Liver (tissue), 9 donors: Measurements from ENCODE around the gene ARMC2. TPM values are rescaled to one million over a fixed set of nuclear protein-coding genes. Genes with fewer than 3 reads are reported as not detected.

Experiments
- DNase-seq: peaks from one replicate; pipeline ENCODE4 v3.0.0-alpha.2; 2017; ENCODE audit warnings: low spot score
- H3K27ac ChIP-seq, 2 donors: one replicate each; pipeline ENCODE4 v1.7.0; 2013; ENCODE audit warnings: inconsistent platforms in 2 of 2, low read length in 2 of 2, control low read depth in 1 of 2, low read depth in 1 of 2, mild to moderate bottlenecking in 1 of 2
- H3K27me3 ChIP-seq, 4 donors: one replicate each; pipeline versions ENCODE4 v1.6.1 to v1.7.0; 2013; ENCODE audit warnings: low read length in 3 of 4, inconsistent platforms in 1 of 4, mild to moderate bottlenecking in 1 of 4, moderate library complexity in 1 of 4; ENCODE audit not compliant: control insufficient read depth in 4 of 4, insufficient read depth in 4 of 4
- H3K36me3 ChIP-seq, 4 donors: one replicate each; pipeline versions ENCODE4 v1.6.1 to v1.7.0; 2013; ENCODE audit warnings: low read length in 3 of 4, mild to moderate bottlenecking in 3 of 4, low read depth in 1 of 4, moderate library complexity in 1 of 4; ENCODE audit not compliant: control insufficient read depth in 4 of 4, insufficient read depth in 3 of 4
- H3K4me1 ChIP-seq, 4 donors: one replicate each; pipeline versions ENCODE4 v1.6.1 to v1.7.0; 2013; ENCODE audit warnings: low read length in 3 of 4, mild to moderate bottlenecking in 3 of 4, moderate library complexity in 1 of 4; ENCODE audit not compliant: control insufficient read depth in 4 of 4, insufficient read depth in 4 of 4
- H3K4me3 ChIP-seq, 3 donors: one replicate each; pipeline versions ENCODE4 v1.6.1 to v1.7.0; 2013; ENCODE audit warnings: low read length in 3 of 3, control low read depth in 1 of 3, low read depth in 1 of 3, mild to moderate bottlenecking in 1 of 3
- H3K9ac ChIP-seq, 2 donors: one replicate each; pipeline ENCODE4 v1.7.0; 2013; ENCODE audit warnings: low read length in 2 of 2, mild to moderate bottlenecking in 2 of 2, moderate library complexity in 2 of 2, control low read depth in 1 of 2, low read depth in 1 of 2
- H3K9me3 ChIP-seq, 4 donors: one replicate each; pipeline versions ENCODE4 v1.6.1 to v1.7.0; 2013; ENCODE audit warnings: low read length in 3 of 4; ENCODE audit not compliant: control insufficient read depth in 4 of 4
- CTCF ChIP-seq: fragments of 150-350 bp; IDR thresholded peaks from 2 replicates; pipeline ENCODE4 v1.5.1; 2017; ENCODE audit warnings: improper control_type of control experiment, low read depth, low read length; ENCODE audit not compliant: missing input control
- EGR1 ChIP-seq, 2 donors: IDR thresholded peaks; 2 replicates each; pipeline ENCODE4 v1.6.1; 2016 to 2018; ENCODE audit warnings: antibody characterized with exemption in 2 of 2, low read depth in 2 of 2
- FOXA1 ChIP-seq: IDR thresholded peaks from 2 replicates; pipeline ENCODE4 v1.6.1; 2016; ENCODE audit warnings: antibody characterized with exemption
- GABPA ChIP-seq, 2 donors: IDR thresholded peaks in 1 of 2; conservative IDR thresholded peaks in 1 of 2; 2 replicates each; pipeline ENCODE4 v1.6.1; 2016; ENCODE audit warnings: antibody characterized with exemption in 2 of 2, mild to moderate bottlenecking in 1 of 2, moderate library complexity in 1 of 2
- HNF4A ChIP-seq, 2 donors: conservative IDR thresholded peaks; 2 replicates each; pipeline ENCODE4 v1.6.1; 2016; ENCODE audit warnings: antibody characterized with exemption in 2 of 2, mild to moderate bottlenecking in 2 of 2
- HNF4G ChIP-seq: IDR thresholded peaks from 2 replicates; pipeline ENCODE4 v1.6.1; 2016; ENCODE audit warnings: antibody characterized with exemption
- NR2F2 ChIP-seq: IDR thresholded peaks from 2 replicates; pipeline ENCODE4 v1.6.1; 2016; ENCODE audit warnings: antibody characterized with exemption
- RAD21 ChIP-seq, 2 donors: IDR thresholded peaks; 2 replicates each; pipeline ENCODE4 v1.6.1; 2016; ENCODE audit warnings: antibody characterized with exemption in 2 of 2, mild to moderate bottlenecking in 2 of 2
- RXRA ChIP-seq, 2 donors: IDR thresholded peaks; 2 replicates each; pipeline ENCODE4 v1.6.1; 2017 to 2018; ENCODE audit warnings: antibody characterized with exemption in 2 of 2, mild to moderate bottlenecking in 1 of 2
- SP1 ChIP-seq: IDR thresholded peaks from 2 replicates; pipeline ENCODE4 v1.6.1; 2018; ENCODE audit warnings: antibody characterized with exemption, mild to moderate bottlenecking
- TAF1 ChIP-seq: conservative IDR thresholded peaks from 2 replicates; pipeline ENCODE4 v1.6.1; 2016; ENCODE audit warnings: antibody characterized with exemption, mild to moderate bottlenecking
- YY1 ChIP-seq: IDR thresholded peaks from 2 replicates; pipeline ENCODE4 v1.6.1; 2016; ENCODE audit warnings: antibody characterized with exemption, mild to moderate bottlenecking
- ZBTB33 ChIP-seq: IDR thresholded peaks from 2 replicates; pipeline ENCODE4 v1.6.1; 2016; ENCODE audit warnings: antibody characterized with exemption
- WGBS: extraction: QIAGEN DNeasy Blood & Tissue Kit; methylation state at CpG from one replicate; pipeline ENCODE4 v1.1.7; 2013; 5-methylcytosine and 5-hydroxymethylcytosine counted together
- polyA plus RNA-seq, 2 donors: library from polyadenylated mRNA; stranded (reverse) in 1 of 2; unstranded in 1 of 2; fragments of 200-250 nt in 1 of 2; fragments of >200 nt in 1 of 2; fragmentation: Nextera tagmentation in 1 of 2; extraction: Ambion mirVana in 1 of 2; gene quantifications; one replicate each; pipeline versions ENCODE4 v1.2.1 to v1.2.3, GENCODE V29; 2013 to 2015
- total RNA-seq, 2 donors: library from RNA; depleted of rRNA; stranded (reverse); fragments of >200 nt; gene quantifications; one replicate each; pipeline ENCODE4 v1.2.3, GENCODE V29; 2014
- TF ChIP-seq, protein P1 (sequence below): IDR thresholded peaks from 2 replicates; pipeline ENCODE4 v1.6.1; 2016; ENCODE audit warnings: antibody characterized with exemption
- TF ChIP-seq, protein P2 (sequence below): IDR thresholded peaks from 2 replicates; pipeline ENCODE4 v1.6.1; 2016; ENCODE audit warnings: antibody characterized with exemption
- donor health status: healthy.
- donor health status: healthy.
- donor health status: healthy.
- donor health status: healthy.
- donor health status: healthy.

Gene ARMC2
- total and polyA plus RNA-seq, 4 donors, result 0.24 to 1.5 (median 0.73) TPM

GRCh38 chr6:109009962-109010704, 161.9 kb downstream of the ARMC2 start:
- 5% methylated on average over 10 of the region's 10 CpGs for WGBS
- Histone ChIP-seq H3K9me3 (no peaks in the 10 kb centered on the region), H3K9ac (peak overlapping the region; percentile 76 to 83), H3K4me3 (peak overlapping the region; percentile 51 to 79 (median 59)), H3K27ac (peak overlapping the region; percentile 90 to 98), H3K36me3 (no peaks in the 10 kb centered on the region), H3K4me1 (peaks cover 0 to 23% (median 14%) of the 10 kb centered on the region in 4 donors), H3K27me3 (no peaks in the 10 kb centered on the region)
- TF ChIP-seq YY1 (peak; percentile 12), FOXA1 (no peak)
- no peak for DNase-seq

DNA sequence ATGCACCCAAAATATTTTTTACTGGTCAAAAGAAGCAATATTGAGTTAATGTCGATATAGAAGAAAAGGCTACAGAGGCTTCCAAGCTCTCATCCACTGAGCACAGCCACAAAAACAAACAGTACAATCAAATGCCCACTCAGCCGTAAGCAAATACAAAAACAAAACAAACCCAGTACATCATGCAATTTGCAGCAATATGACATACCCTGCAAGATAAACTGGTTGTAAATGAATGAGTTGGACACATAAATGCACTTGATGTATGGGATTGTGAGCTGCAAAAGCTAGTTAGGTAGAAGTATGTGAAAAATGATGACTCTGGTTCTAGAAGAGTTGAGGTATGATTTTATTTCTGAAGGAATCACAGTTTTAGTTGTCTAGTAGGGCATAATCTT, 162.5 kb downstream of the ARMC2 start:
- H3K9me3 ChIP-seq, result no peaks in the 10 kb centered on the region
- peaks cover 0 to 23% (median 14%) of the 10 kb centered on the region in 4 donors for H3K4me1 ChIP-seq
- no peak for DNase-seq
- H3K9ac ChIP-seq, result peak overlapping the region in 1 of 2 donors; percentile 83
- H3K27me3 ChIP-seq, result no peaks in the 10 kb centered on the region
- 18% methylated on average over 2 of the region's 2 CpGs for WGBS
- TF ChIP-seq TAF1 (no peak), YY1 (no peak), RAD21 (IDR thresholded peaks at IDR 0.05) (peak in 1 of 2 donors; percentile 11), EGR1 (IDR thresholded peaks at IDR 0.05; ENCODE audit: low read depth in 2 of 2) (no peak), GABPA (IDR thresholded peaks at IDR 0.05 in 1 of 2, conservative IDR thresholded peaks at IDR 0.05 in 1 of 2) (no peak), RXRA (IDR thresholded peaks at IDR 0.05) (no peak)
- TF ChIP-seq, protein P1, sequence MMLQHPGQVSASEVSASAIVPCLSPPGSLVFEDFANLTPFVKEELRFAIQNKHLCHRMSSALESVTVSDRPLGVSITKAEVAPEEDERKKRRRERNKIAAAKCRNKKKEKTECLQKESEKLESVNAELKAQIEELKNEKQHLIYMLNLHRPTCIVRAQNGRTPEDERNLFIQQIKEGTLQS, result no peak
- H3K36me3 ChIP-seq, result no peaks in the 10 kb centered on the region
- H3K4me3 ChIP-seq, result no peak overlapping the region
- peak overlapping the region in 1 of 2 donors; percentile 90 for H3K27ac ChIP-seq

DNA sequence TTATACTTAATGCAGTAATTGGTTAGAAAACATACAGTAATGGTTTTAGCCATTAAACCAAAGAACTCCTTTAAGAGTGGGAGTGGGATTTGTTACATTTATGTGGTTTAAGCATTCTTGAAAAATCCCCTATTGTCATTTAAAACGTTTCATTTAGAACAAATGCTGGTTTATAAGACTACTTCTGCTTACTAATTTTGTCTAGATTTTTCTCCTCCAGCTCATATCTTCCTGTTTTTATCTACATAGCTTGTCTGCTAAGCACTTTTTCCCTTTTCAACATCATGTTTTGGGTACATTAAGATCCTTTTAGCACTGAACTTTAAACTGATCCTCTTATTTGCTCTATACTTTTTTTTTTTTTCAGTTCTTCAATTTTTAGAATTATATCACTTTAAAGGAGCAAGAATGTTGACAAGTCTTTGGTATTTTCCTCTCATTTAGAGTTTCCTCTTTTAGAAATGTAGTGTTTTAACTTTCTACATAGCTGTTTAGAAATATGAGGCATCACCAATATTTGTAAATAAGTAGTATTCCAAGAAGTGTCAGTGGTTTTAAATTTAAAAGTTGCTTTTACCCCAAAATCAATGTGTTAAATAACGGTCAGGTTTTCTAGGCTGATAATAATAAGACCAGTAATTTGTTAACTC, 165.6 kb downstream of the ARMC2 start:
- peaks cover 0 to 14% (median 10%) of the 10 kb centered on the region in 4 donors for H3K4me1 ChIP-seq
- H3K4me3 ChIP-seq, result no peak overlapping the region
- H3K27me3 ChIP-seq, result no peaks in the 10 kb centered on the region
- peak overlapping the region in 1 of 2 donors; percentile 26 for H3K9ac ChIP-seq
- H3K27ac ChIP-seq, result peak overlapping the region in 1 of 2 donors; percentile 31
- DNase-seq, result no peak
- WGBS, result 31% methylated on average over 2 of the region's 2 CpGs
- no peaks in the 10 kb centered on the region for H3K36me3 ChIP-seq
- no peak for TF ChIP-seq HNF4A (conservative IDR thresholded peaks at IDR 0.05)
- no peak for TF ChIP-seq EGR1 (IDR thresholded peaks at IDR 0.05; ENCODE audit: low read depth in 2 of 2)
- TF ChIP-seq TAF1, result no peak
- TF ChIP-seq GABPA (IDR thresholded peaks at IDR 0.05 in 1 of 2, conservative IDR thresholded peaks at IDR 0.05 in 1 of 2), result no peak
- no peak for TF ChIP-seq SP1
- TF ChIP-seq YY1, result no peak
- H3K9me3 ChIP-seq, result no peaks in the 10 kb centered on the region

- Histone ChIP-seq H3K4me1 (peaks cover 0 to 13% (median 10%) of the 10 kb centered on the region in 4 donors), H3K9me3 (no peaks in the 10 kb centered on the region), H3K36me3 (no peaks in the 10 kb centered on the region), H3K27me3 (no peaks in the 10 kb centered on the region), H3K27ac (no peak overlapping the region), H3K4me3 (no peak overlapping the region), H3K9ac (no peak overlapping the region)
- TF ChIP-seq GABPA (IDR thresholded peaks at IDR 0.05 in 1 of 2, conservative IDR thresholded peaks at IDR 0.05 in 1 of 2), result no peak
- TF ChIP-seq TAF1, result no peak
- TF ChIP-seq, protein P2, sequence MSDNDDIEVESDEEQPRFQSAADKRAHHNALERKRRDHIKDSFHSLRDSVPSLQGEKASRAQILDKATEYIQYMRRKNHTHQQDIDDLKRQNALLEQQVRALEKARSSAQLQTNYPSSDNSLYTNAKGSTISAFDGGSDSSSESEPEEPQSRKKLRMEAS, result no peak
- TF ChIP-seq SP1, result no peak
- TF ChIP-seq ZBTB33, result no peak
- TF ChIP-seq NR2F2, result no peak
- no peak for TF ChIP-seq HNF4G
- TF ChIP-seq RAD21 (IDR thresholded peaks at IDR 0.05), result no peak
- no peak for TF ChIP-seq HNF4A (conservative IDR thresholded peaks at IDR 0.05)
- no peak for TF ChIP-seq RXRA (IDR thresholded peaks at IDR 0.05)
- TF ChIP-seq CTCF, result no peak
- WGBS, result 86% methylated on average over 2 of the region's 2 CpGs
- DNase-seq, result no peak
These were observed 166.4 kb downstream of the ARMC2 start for GRCh38 chr6:109014606-109015005.
